NAMALWA (cell line): ENCODE data around the gene HDGFL3.
"Not testable (repeated sequence)": the region's sequence is repeated elsewhere in the genome, so short reads cannot be mapped to it uniquely, and the experiment has no call there.

Source experiments
- DNase-seq: peaks from one replicate; pipeline ENCODE4 v3.0.0-alpha.2; 2015; ENCODE audit warnings: low spot score

HDGFL3 gene

DNA sequence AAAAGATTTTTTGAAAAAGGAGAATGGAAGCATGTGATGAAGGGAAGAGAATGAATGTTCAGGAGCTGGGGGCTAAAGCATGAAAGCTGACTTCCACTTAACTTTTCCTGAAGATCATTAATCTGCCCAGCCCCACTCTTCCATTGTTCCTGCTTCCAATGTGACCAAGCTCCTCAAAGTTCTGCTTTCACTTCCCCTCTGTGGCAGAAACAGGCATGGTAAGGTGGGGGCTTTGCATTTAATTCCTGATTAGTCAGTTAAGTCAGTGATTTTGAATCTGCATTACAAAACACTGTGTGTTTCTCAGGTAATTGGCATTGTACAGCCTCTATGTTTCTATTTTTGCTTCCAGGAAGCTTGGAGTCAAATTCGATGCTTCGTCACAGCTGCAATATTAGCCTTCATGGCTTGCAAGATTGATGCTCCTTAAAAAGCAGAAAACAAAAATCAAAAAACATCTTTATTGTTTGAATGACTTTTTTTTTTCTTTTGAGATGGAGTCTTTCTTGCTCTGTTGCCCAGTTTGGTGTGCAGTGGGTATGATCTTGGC is 107.5 kb downstream of the HDGFL3 start:
- no peak for DNase-seq

DNA sequence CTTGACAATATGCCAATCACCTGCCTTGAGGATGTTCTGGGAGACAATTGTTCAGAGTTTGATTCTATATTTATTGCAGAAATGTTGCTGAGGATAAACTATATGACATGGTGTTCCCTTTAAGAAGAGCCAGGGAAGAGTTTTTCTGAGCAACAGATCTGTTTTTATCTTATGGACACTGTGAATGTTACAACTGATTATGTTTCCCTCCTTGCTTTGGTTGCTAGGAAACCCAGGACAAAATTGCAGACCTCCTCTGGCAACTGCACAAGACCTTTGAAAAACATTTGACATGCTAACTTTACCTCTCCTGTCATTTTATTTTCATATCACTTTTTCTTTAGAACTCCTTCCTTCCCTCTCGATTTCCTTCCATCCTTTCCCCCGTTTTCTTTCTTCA is 108.3 kb downstream of the HDGFL3 start:
- DNase-seq = no peak

DNA sequence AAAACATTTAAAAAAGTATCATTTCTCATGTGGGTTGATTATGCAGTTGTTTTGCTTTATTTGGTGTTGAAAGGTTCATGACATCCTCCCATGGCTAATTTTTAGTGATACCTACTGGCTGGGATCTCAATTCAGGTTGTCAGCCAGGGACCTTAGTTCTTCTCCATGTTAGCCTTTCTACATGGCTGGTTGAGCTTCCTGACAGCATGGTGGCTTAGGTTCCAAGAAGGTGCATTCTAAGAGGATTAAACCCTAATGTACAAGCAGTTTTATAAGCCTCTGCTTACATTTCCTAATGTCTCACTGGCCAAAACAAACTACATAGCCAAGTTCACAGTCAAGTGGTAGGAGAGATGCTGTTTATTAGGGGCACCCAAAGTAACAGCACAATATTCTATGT is 109.5 kb downstream of the HDGFL3 start:
- no peak for DNase-seq

DNA sequence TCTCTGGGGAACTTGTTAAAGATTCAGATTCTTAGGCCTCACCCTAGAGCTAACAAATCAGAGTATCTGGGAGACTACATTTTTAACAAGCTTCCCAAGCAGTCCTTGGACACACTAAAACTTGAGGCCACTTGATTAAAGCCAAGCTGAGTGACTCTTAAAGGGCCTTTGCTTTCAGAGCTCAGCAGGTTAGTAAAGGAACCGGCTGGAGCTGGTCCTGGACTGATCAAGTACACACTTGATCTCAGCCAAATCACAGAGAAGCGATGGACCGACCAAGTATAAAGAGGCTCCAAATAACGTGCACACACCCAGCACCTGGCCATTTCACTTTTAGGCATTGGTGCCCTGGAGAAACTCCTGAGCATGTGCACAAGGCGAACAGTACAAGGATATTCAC is 113.0 kb downstream of the HDGFL3 start:
- no peak for DNase-seq

DNA sequence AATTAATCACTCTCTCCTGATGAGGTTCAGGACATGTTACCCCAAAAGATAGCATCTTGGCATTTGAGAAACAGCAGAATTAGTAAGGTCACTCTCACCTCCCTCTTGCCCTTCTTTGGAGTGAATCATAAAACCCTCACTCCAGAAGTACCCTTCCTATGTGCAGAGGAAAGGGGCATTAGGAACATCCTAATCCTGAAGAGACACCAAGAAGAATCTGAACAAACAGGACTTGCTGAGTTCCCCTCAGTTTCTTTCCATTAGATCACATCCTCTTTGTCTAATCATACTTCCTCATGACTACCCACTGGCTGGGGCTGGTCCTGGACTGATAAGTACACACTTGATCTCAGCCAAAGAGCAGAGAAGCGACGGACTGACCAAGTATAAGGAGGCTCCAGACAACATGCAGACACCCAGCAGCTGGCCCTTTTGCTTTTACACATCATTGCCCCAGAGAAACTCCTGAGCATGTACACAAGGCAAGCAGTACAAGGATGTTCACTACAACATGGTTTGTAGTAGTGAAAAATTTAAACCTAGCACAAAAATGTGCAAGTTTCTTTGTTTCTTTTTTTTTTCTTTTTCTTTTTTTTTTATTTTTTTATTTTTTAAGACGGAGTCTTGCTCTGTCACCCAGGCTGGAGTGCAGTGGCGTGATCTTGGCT is 115.2 kb downstream of the HDGFL3 start:
- DNase-seq = peak; percentile 53

DNA sequence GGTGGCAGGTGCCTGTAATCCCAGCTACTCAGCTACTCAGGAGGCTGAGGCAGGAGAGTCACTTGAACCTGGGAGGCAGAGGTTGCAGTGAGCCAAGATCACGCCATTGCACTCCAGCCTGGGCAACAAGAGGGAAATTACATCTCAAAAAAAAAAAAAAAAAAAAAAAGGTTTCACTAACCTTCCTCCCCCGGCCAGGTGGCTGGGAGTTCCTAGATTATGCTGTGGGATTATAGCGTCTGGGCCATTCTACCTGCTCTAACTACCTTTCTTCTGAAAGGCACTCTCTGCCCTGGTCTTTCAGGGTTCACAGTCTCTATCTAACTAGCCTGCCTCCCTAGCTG is 115.7 kb downstream of the HDGFL3 start:
- not testable (repeated sequence) for DNase-seq

DNA sequence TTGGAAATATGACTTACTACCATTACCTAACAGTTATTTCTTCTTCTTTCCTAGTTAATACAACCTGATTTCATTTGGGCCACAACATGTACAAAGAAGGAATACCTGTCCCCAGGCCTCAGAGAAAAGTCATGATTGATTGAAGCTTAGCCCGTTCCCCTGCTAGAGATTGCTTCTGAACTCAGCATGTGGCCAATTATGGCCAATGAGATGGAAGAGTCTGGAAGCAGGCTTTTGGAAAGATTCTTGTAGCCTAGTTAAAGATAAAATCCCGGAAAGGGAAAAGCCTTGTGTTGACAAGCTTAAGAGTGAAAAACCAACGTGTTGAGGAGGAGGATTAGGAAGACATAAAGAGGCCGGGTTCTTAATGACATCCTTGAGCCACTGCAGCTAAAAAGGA is 117.2 kb downstream of the HDGFL3 start:
- DNase-seq = no peak

DNA sequence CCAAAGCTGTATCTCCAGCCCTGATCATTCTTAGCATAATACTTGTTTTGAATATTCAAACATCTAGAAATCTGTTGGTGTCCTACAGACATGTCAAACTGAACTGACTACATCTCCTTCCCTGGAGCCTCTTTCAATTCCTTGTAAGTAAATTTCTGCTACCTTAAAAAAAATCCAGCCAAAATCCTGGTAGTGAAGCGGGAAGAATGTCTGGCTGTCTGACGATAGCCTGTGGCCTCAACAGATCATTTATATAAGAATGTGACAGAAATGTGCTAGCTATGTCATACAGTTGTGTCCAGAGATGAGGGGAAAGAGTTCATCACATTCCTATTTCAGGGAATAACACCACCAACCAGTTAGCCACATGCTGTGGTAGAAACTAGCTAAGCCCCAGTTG is 118.7 kb downstream of the HDGFL3 start:
- no peak for DNase-seq

DNA sequence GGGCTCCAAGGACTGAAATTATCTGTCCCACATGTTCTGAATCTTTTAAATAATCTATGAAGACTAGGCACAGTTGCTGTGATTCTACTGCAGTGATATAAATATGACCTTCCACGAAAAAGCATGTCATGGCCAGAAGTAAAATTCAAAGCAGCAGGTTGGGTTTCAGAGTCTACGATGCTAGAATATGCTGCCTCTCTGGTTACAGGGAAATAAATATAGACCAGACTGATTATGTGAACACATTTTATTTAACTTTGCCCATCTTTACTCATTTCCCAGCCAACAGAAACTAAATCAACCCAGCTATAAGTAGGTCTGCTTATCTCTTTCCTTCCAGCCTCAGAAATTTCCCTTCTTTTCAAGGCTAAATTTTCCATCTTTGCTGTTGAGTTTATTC is 120.0 kb downstream of the HDGFL3 start:
- no peak for DNase-seq

DNA sequence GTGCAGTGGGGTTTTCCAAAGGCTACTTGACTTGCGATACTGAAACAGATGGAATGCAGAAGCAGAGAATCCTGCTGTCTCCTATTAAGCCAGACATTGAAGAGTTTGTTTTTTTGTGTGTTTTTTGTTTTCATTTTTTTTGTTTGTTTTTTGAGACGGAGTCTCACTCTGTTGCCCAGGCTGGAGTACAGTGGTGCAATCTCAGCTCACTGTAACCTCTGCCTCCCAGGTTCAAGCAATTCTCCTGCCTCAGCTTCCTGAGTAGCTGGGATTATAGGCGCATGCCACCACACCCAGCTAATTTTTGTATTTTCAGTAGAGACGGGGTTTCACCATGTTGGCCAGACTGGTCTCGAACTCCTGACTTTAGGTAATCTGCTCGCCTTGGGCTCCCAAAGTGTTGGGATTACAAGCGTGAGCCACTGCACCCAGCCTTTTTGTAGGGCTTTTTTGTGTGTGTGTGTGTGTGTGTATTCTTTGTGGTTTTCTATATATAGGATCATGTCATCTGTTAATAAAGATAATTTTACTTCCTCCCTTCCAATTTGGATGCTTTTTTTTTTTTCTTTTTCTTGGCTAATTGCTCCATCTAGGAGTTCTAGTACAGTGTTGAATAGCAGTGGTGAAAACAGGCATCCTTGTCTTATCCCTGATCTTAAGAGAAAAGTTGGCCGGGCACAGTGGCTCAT is 121.6 kb downstream of the HDGFL3 start:
- not testable (repeated sequence) for DNase-seq

DNA sequence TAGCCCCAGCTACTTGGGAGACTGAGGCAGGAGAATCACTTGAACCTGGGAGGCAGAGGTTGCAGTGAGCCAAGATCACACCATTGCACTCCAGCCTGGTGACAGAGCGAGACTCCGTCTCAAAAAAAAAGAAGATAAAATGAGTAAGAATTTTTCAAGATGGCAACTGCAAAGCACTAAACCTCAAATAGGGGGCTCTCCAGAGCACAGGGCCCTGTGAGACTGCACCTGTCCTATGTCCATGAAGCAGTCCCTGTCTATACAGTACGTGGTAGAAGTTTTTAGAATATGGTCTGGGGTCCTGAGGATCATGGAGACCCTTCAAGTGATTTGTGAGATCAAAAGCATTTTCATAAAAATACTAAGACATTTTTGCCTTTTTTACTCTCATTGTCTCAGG is 122.2 kb downstream of the HDGFL3 start:
- not testable (repeated sequence) for DNase-seq

DNA sequence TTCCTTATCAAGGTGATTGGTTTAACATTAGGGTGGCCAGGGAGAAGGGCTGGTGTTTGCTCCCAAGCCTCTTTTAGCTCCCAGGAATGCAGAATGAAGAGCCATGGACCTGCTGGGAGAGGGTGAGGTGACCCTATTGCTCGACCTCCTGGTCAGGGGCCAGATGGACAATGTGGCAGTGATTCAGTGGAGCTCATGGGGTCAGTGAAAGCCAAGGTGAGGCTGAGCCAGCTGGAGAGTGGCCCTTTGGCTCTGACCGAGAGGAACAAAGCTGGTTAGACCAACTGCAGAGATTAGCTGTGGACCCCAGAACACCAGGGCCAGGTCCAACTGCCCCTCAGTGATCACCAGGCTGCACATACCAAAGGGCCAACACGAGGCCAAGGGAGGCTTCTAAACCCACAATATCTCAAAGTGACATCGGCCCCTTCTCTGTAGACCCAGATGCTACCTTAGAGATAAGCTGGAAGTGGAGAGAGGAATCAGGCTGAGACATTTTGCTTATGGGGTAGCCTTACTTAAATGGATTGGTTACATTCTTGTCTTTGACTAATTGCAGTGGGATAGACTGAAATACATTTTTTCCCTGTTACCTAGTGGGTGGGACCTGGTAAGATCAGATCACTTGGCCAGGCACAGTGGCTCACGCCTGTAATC is 124.8 kb downstream of the HDGFL3 start:
- DNase-seq = no peak

DNA sequence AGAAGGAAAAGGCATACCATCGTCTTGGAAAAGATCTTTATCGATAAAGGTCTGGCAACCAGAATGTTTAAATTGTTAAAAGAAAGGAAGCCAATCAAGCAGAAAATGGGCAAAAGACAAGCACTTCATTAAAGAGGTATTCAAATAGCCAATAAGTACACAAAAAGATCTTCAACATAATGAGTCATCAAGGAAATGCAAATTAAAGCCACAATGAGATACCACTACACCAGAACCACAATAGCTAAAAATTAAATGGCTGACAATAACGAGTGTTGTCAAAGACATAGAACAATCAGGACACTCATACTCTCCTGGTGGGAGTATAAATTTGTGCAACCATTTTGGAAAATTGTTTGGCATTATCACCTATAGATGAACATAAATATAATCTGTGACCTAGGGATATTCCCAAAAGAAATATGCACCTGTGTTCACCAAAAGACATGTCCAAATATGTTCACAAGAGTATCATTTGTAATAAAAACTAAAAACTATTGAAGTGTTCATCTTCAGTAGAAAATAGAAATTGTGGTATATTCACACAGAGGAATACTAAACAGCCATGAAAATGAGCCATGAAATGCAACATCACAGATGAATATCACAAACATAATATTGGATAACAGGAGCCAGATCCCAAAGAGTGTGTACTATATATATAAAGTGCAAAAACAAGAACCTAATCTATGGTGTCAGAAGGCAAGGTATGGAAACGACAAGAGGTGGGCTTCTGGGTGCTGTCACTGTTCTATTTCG is 126.2 kb downstream of the HDGFL3 start:
- DNase-seq = no peak

DNA sequence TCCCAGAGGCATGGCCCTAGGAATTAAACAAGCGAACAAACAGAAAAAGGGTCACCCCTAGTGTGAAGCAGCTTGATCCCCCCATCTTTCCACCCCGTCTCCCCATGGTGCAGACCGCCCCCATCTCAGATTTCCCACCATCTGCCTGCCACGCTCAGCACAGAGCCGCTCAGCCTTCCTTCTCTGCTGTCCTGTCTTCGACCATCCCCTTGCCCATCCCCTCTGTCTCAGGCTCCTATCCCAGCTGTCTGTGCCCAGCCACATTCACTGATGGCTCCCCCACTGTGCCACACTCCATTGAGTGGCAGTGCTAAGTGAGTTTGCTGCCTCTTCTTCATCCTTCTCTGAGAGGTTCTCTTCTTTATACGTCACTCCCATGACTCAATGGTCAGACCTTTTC is 128.9 kb downstream of the HDGFL3 start:
- no peak for DNase-seq
